Left cardiac atrium (tissue), 4 donors: ENCODE measurements around the gene ENO1. TPM values are rescaled to one million over a fixed set of nuclear protein-coding genes. Genes with fewer than 3 reads are reported as not detected.
A peak's percentile ranks its signal among the peaks of the same experiment; 100 is the strongest.
"Not testable (repeated sequence)": the region's sequence is repeated elsewhere in the genome, so short reads cannot be mapped to it uniquely, and the experiment has no call there.

Experiments
- ATAC-seq, 2 donors: fragments of 200-7000 bp; cut with Tn5 transposase; one replicate each; pipeline ENCODE4 v1.9.1; 2020; ENCODE audit warnings: mild to moderate bottlenecking in 2 of 2, moderate library complexity in 2 of 2
- DNase-seq: peaks from one replicate; pipeline ENCODE4 v3.0.0-alpha.2; 2020
- intact Hi-C, 2 donors: fragments of 100-400 bp; cut with DNase I; formaldehyde crosslinking; loops; one replicate each; pipeline versions ENCODE4 v1.14.1 to v1.15.1; 2022 to 2023
- microRNA-seq, 2 donors: library from miRNA; unstranded; fragments of <30 nt; microRNA quantifications; one replicate each; pipeline ENCODE4 v1.2.0, GENCODE V29; 2020
- total RNA-seq, 2 donors: library from RNA; stranded (reverse); fragmentation: NEBNext Ultra II Directional; extraction: Animal tissue kit (Norgen Biotek cat#: 25700); gene quantifications; one replicate each; pipeline ENCODE4 v1.2.1, GENCODE V29; 2021
- donor health status: DM: no; HTN: yes; CAD: no.
- donor health status: DM: no; HTN: yes; CAD: no; lungs with severe emphysema.
- donor health status: DM: yes; HTN: yes; CAD: no.
- donor health status: Dilated cardiomyopathy.

Gene ENO1
- total RNA-seq, 2 donors from 2014 or later, result 242 to 476 TPM

GRCh38 chr1:8822373-8823294 is 55.9 kb downstream of the ENO1 start:
- DNase-seq (no peak), ATAC-seq (peak; percentile 63 to 80)
- intact Hi-C loops, result no loop called here

- ATAC-seq (no peak), DNase-seq (no peak)
- intact Hi-C loops, result no loop called here
These were observed 57.4 kb downstream of the ENO1 start for GRCh38 chr1:8821084-8821483.

- intact Hi-C loops, ATAC-seq, DNase-seq: not testable (repeated sequence)
These were observed 59.7 kb downstream of the ENO1 start for GRCh38 chr1:8818789-8819188.

- intact Hi-C loops, result no loop called here
- peak; percentile 62 for DNase-seq
These were observed 60.1 kb downstream of the ENO1 start for GRCh38 chr1:8818325-8818775.

GRCh38 chr1:8817412-8818324 is 60.8 kb downstream of the ENO1 start, which contains the start of gene RERE:
TSS of gene RERE (minus strand) at chr1:8817640.
- intact Hi-C loops, result no loop called here
- ATAC-seq, result peak; percentile 99
- DNase-seq, result peak; percentile 93

More at GRCh38 chr1:8818325-8818775, 60.1 kb downstream of the ENO1 start:
- ATAC-seq, result no peak

GRCh38 chr1:8816831-8817411 is 61.6 kb downstream of the ENO1 start:
- ATAC-seq (peak; percentile 19 to 44), DNase-seq (peak; percentile 29)
- intact Hi-C loops, result no loop called here

GRCh38 chr1:8816264-8816663 is 62.2 kb downstream of the ENO1 start:
- ATAC-seq (no peak), DNase-seq (no peak)
- intact Hi-C loops, result no loop called here

- no peak for ATAC-seq
- intact Hi-C loops, result no loop called here
These were observed 62.8 kb downstream of the ENO1 start for GRCh38 chr1:8815582-8816151.

GRCh38 chr1:8814865-8815264 is 63.6 kb downstream of the ENO1 start:
- intact Hi-C loops, result no loop called here
- no peak for ATAC-seq
- DNase-seq, result no peak

More at GRCh38 chr1:8815582-8816151, 62.8 kb downstream of the ENO1 start:
- DNase-seq, result no peak

GRCh38 chr1:8813991-8814390 is 64.5 kb downstream of the ENO1 start:
- intact Hi-C loops, result no loop called here
- DNase-seq, result no peak
- ATAC-seq, result no peak

GRCh38 chr1:8813016-8813763 is 65.3 kb downstream of the ENO1 start:
- ATAC-seq (no peak), DNase-seq (no peak)
- intact Hi-C loops, result no loop called here

- DNase-seq (no peak), ATAC-seq (no peak)
- intact Hi-C loops, result no loop called here
These were observed 66.4 kb downstream of the ENO1 start for GRCh38 chr1:8812081-8812480.

Small RNAs within 50 kb of the gene (microRNA-seq; reads per million reads assigned to microRNA genes)
- gene MIR6728, result 0 reads per million in 2 donors

Other genes with a start within 250 kb of the ENO1 start
- 100 to 1,000 TPM; 128 to 162 TPM for gene RERE, start 61.0 kb downstream of the ENO1 start, total RNA-seq
- not detected for gene CA6, start 67.2 kb upstream of the ENO1 start, total RNA-seq
- gene SLC2A7, start 147.7 kb upstream of the ENO1 start, total RNA-seq, result not detected
- 1 to 10 TPM; 2.0 to 3.8 TPM for gene SLC2A5, start 190.9 kb upstream of the ENO1 start, total RNA-seq